NB4 (cell line): Measurements from ENCODE around the gene ROBO1.

Experiments
- CTCF ChIP-seq: IDR thresholded peaks from one replicate; pipeline ENCODE4 v1.5.1; 2012; ENCODE audit warnings: low read depth, low read length
- POLR2A ChIP-seq: IDR thresholded peaks from 2 replicates; pipeline ENCODE4 v1.6.1; 2011; ENCODE audit warnings: mild to moderate bottlenecking; ENCODE audit not compliant: insufficient read length; ENCODE audit errors: extremely low read depth

- no peak for TF ChIP-seq POLR2A
- no peak for TF ChIP-seq CTCF
These were observed 751.9 kb downstream of the ROBO1 start for GRCh38 chr3:79015854-79016253.
